Endothelial cell of umbilical vein (primary cell): ENCODE data around the gene SNED1. TPM values are rescaled to one million over a fixed set of nuclear protein-coding genes. Genes with fewer than 3 reads are reported as not detected.

ENCODE experiments used
- BruUV-seq: library from RNA; stranded (reverse); fragments of 400-500 nt; replicated peaks from 2 replicates; lab custom pipeline; 2021; lab: Mats Ljungman, UMichigan
- CTCF ChIA-PET: fragments of 300-600, 350-600 bp; sonication (Branson Sonifier 250); formaldehyde crosslinking; loops from one replicate; lab custom pipeline; 2021; ENCODE audit warnings: antibody characterized with exemption, inconsistent platforms; lab: Charles Lee
- POLR2A ChIA-PET: fragments of 300-600, 350-600 bp; sonication (Branson Sonifier 250); formaldehyde crosslinking; loops from one replicate; lab custom pipeline; 2021; ENCODE audit warnings: antibody characterized with exemption, inconsistent platforms; lab: Charles Lee
- DNase-seq: peaks from one replicate; pipeline ENCODE4 v3.0.0-alpha.2; 2011; ENCODE audit warnings: low read depth, low spot score
- FAIRE-seq: peaks from 2 replicates; lab custom pipeline; 2011; peaks lifted over from hg19 to GRCh38; lab: Jason Lieb, UNC
- H2AFZ ChIP-seq: 2 replicates; pipeline ENCODE4 v1.6.0; 2012; ENCODE audit warnings: low read depth, low read length, control low read depth, inconsistent platforms
- H3K27ac ChIP-seq: 2 replicates; pipeline ENCODE4 v1.5.1; 2011; ENCODE audit warnings: low read depth, mild to moderate bottlenecking, control low read depth, low read length, moderate library complexity; ENCODE audit not compliant: insufficient read depth
- H3K27me3 ChIP-seq, 2 experiments: 2 replicates each; pipeline versions ENCODE4 v1.6.0 to v1.6.1; 2011; ENCODE audit warnings: low read length in 2 of 2, mixed read lengths in 1 of 2; ENCODE audit not compliant: control insufficient read depth in 2 of 2, insufficient read depth in 2 of 2
- H3K36me3 ChIP-seq, 2 experiments: 2 replicates in 1 of 2; 3 replicates in 1 of 2; pipeline ENCODE4 v1.5.1; 2011; ENCODE audit warnings: low read length in 2 of 2, mild to moderate bottlenecking in 1 of 2, moderate library complexity in 1 of 2; ENCODE audit not compliant: control insufficient read depth in 2 of 2, insufficient read depth in 2 of 2; ENCODE audit errors: extremely low read depth in 1 of 2
- H3K4me1 ChIP-seq: 3 replicates; pipeline ENCODE4 v1.5.1; 2011; ENCODE audit warnings: mild to moderate bottlenecking, low read length; ENCODE audit not compliant: control insufficient read depth, insufficient read depth; ENCODE audit errors: extremely low read depth
- H3K4me2 ChIP-seq: 2 replicates; pipeline ENCODE4 v1.6.1; 2011; ENCODE audit warnings: low read length, control low read depth, mixed read lengths; ENCODE audit not compliant: insufficient read depth
- H3K4me3 ChIP-seq, 3 experiments: fragments of 200-600 bp in 1 of 3; sonication (generic), shearing (Covaris generic) in 1 of 3; replicated peaks in 1 of 3; 2 replicates each; pipeline ENCODE4 v1.5.1; 2011 to 2016; ENCODE audit warnings: control low read depth in 3 of 3, low read length in 3 of 3, mild to moderate bottlenecking in 2 of 3, inconsistent platforms in 1 of 3, low read depth in 1 of 3, moderate library complexity in 1 of 3; ENCODE audit not compliant: insufficient read depth in 1 of 3
- H3K79me2 ChIP-seq: 2 replicates; pipeline ENCODE4 v1.6.0; 2012; ENCODE audit warnings: low read length, inconsistent platforms; ENCODE audit not compliant: control insufficient read depth, insufficient read depth
- H3K9ac ChIP-seq: replicated peaks from 2 replicates; pipeline ENCODE3; 2011; ENCODE audit warnings: low read length, control low read depth; ENCODE audit not compliant: insufficient read depth; ENCODE audit errors: extremely low read depth
- H3K9me1 ChIP-seq: replicated peaks from 3 replicates; pipeline ENCODE4 v1.6.0; 2011; ENCODE audit warnings: mild to moderate bottlenecking, low read length; ENCODE audit not compliant: control insufficient read depth, insufficient read depth; ENCODE audit errors: extremely low read depth
- H3K9me3 ChIP-seq: replicated peaks from 2 replicates; pipeline ENCODE4 v1.5.1; 2012; ENCODE audit warnings: low read length, inconsistent platforms; ENCODE audit not compliant: control insufficient read depth, insufficient read depth
- H4K20me1 ChIP-seq: replicated peaks from 2 replicates; pipeline ENCODE3; 2011; ENCODE audit warnings: mild to moderate bottlenecking, low read length; ENCODE audit not compliant: control insufficient read depth, insufficient read depth; ENCODE audit errors: extremely low read depth
- CTCF ChIP-seq, 2 donors: IDR thresholded peaks; 1 replicate in 1 of 2; 2 replicates in 1 of 2; pipeline ENCODE4 v1.5.1; 2011; ENCODE audit warnings: low read length in 2 of 2, mild to moderate bottlenecking in 2 of 2, moderate library complexity in 2 of 2, control low read depth in 1 of 2, inconsistent platforms in 1 of 2, low read depth in 1 of 2; ENCODE audit not compliant: insufficient read depth in 1 of 2; ENCODE audit errors: extremely low read depth in 1 of 2
- EZH2 ChIP-seq: IDR thresholded peaks from 2 replicates; pipeline ENCODE4 v1.6.1; 2012; ENCODE audit warnings: borderline replicate concordance, low read depth, mild to moderate bottlenecking, moderate library complexity, low read length, inconsistent platforms; ENCODE audit not compliant: severe bottlenecking
- FOS ChIP-seq: IDR thresholded peaks from 2 replicates; pipeline ENCODE4 v1.6.1; 2011; ENCODE audit warnings: mild to moderate bottlenecking, low read length, moderate library complexity, borderline replicate concordance; ENCODE audit not compliant: insufficient read depth
- GATA2 ChIP-seq: IDR thresholded peaks from 2 replicates; pipeline ENCODE4 v1.7.0; 2011; ENCODE audit warnings: low read depth, mild to moderate bottlenecking, moderate library complexity, mixed read lengths, low read length; ENCODE audit not compliant: insufficient read length, insufficient read depth
- JUN ChIP-seq: IDR thresholded peaks from 2 replicates; pipeline ENCODE4 v1.6.1; 2011; ENCODE audit warnings: borderline replicate concordance, low read depth; ENCODE audit not compliant: insufficient read length, insufficient read depth
- MAX ChIP-seq: IDR thresholded peaks from 2 replicates; pipeline ENCODE4 v1.6.1; 2011; ENCODE audit not compliant: insufficient read depth, insufficient read length
- MYC ChIP-seq: IDR thresholded peaks from one replicate; pipeline ENCODE4 v1.6.1; 2011; ENCODE audit warnings: mild to moderate bottlenecking, low read depth, low read length
- POLR2A ChIP-seq: IDR thresholded peaks from 2 replicates; pipeline ENCODE4 v1.6.1; 2012; ENCODE audit warnings: low read depth, mild to moderate bottlenecking, control low read depth, low read length
- POLR2AphosphoS5 ChIP-seq: IDR thresholded peaks from 2 replicates; pipeline ENCODE4 v1.6.1; 2012; ENCODE audit warnings: low read depth, mild to moderate bottlenecking, control low read depth, low read length, moderate library complexity; ENCODE audit not compliant: insufficient read depth
- dilution Hi-C: fragments of 300-500 bp; cut with MboI; formaldehyde crosslinking; loops from one replicate; pipeline ENCODE4 v1.15.0; 2019; ENCODE audit warnings: low sequenced_read_pairs; ENCODE audit not compliant: extremely low pct_ligation_motif_present
- intact Hi-C: fragments of 100-400 bp; cut with micrococcal nuclease; formaldehyde crosslinking; loops from one replicate; pipeline ENCODE4 v1.10.0; 2022
- polyA plus RNA-seq, 4 experiments: library from polyadenylated mRNA; depleted of rRNA in 3 of 4; stranded (reverse) in 3 of 4; unstranded in 1 of 4; fragments of >200 nt; gene quantifications; 2 replicates each; pipeline versions ENCODE4 v1.2.1 to v1.2.3, GENCODE V29; 2011 to 2012; ENCODE audit warnings: missing spikeins in 1 of 4
- total RNA-seq: library from RNA; stranded (reverse); gene quantifications from 2 replicates; pipeline ENCODE4 v1.2.3, GENCODE V29; 2021

Gene SNED1
- total and polyA plus RNA-seq, 2 donors (not counting 3 experiments of a cell fraction or from before 2014, with no cell fraction given) = 14.1 to 17.2 TPM

DNA sequence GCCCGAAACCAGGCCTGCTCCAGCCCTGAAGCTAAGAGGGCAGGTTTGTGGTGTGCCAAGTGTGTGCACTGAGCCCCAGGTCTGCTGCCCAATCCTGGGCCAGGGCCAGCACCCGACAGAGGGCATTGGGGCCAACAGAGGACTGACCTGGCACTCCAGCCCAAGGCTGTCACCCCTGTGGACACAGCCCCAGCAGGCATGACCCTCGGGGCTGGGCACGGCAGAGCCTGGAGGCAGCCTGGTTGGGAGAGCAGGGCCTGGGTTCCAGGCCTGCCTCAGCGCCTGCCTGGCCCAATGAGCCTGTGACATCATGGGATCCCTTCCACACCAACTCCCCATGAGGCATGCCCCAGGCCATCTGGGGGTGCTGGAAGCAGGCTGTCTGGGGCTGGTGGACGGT is 10.8 kb upstream of the SNED1 start:
- H4K20me1 ChIP-seq = no peaks in the 10 kb centered on the region
- FAIRE-seq (no peak), DNase-seq (no peak)
- no peaks in the 10 kb centered on the region for H3K36me3 ChIP-seq
- no peaks in the 10 kb centered on the region for H3K79me2 ChIP-seq
- no peak overlapping the region for H3K4me3 ChIP-seq
- H3K27ac ChIP-seq = no peak overlapping the region
- H3K27me3 ChIP-seq = peaks cover 3% of the 10 kb centered on the region in 2 experiments
- TF ChIP-seq POLR2AphosphoS5 (no peak), JUN (no peak), MAX (no peak), FOS (no peak), POLR2A (no peak), EZH2 (no peak), CTCF (IDR thresholded peaks at IDR 0.05; ENCODE audit: extremely low read depth in 1 of 2, insufficient read depth in 1 of 2, low read depth in 1 of 2, low read length in 2 of 2) (no peak), GATA2 (no peak), MYC (no peak)
- no peaks in the 10 kb centered on the region for H3K9me1 ChIP-seq
- POLR2A ChIA-PET = no interaction called here
- BruUV-seq = no TSS peak
- peaks cover 29% of the 10 kb centered on the region for H3K4me1 ChIP-seq
- no peaks in the 10 kb centered on the region for H3K9me3 ChIP-seq
- peak overlapping the region; percentile 3 for H2AFZ ChIP-seq
- intact Hi-C loops = loop anchor here (1.0 kb wide), 1 partner anchor 73 kb away; no protein-coding TSS in a partner anchor
- H3K9ac ChIP-seq = no peak overlapping the region
- peak overlapping the region; percentile 1 for H3K4me2 ChIP-seq
- CTCF ChIA-PET = interaction anchor here (2.0 to 3.9 kb wide), 2 partner anchors 22 to 73 kb away, joined by 6 to 32 read pairs; no protein-coding TSS in a partner anchor
- dilution Hi-C loops = no loop called here
